ENCODE measurements around the gene CAMK4. TPM values are rescaled to one million over a fixed set of nuclear protein-coding genes. Genes with fewer than 3 reads are reported as not detected.
"Not testable (repeated sequence)": the region's sequence is repeated elsewhere in the genome, so short reads cannot be mapped to it uniquely, and the experiment has no call there.

Gene CAMK4
- total RNA-seq, 1 donor from 2014 or later, result 4.7 TPM

DNA sequence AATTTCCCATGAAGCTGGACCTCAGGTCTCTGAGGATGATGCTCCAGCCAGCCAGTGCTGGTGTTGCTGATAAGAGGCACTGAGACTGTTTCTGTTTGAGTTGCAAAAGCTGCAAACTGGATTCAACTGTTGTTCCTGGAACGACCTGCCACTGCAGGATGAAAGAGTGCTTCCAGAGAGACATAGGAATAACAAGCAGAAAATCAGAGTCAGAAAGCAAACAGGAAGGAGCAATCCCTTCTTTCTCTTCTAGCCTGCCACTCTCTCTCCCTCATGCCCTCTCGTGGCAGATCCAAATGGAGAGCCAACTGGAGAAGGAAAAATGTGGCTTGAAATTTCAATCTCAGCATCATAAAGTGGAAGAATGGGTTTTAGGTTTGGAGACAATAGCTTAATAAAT, 177.7 kb downstream of the CAMK4 start:
- Histone ChIP-seq H3K36me3 (ENCODE audit: control insufficient read depth in 3 of 3, insufficient read depth in 3 of 3, low read length in 3 of 3) (no peaks in the 10 kb centered on the region), H3K27ac (ENCODE audit: low read depth, low read length) (no peak overlapping the region), H3K4me3 (ENCODE audit: low read length in 3 of 3) (no peak overlapping the region), H3K9ac (ENCODE audit: low read depth in 1 of 3, low read length in 3 of 3) (no peak overlapping the region), H3K9me3 (ENCODE audit: control insufficient read depth in 3 of 3, low read length in 3 of 3) (peaks cover 0 to 4% (median 0%) of the 10 kb centered on the region in 3 donors), H3K4me1 (ENCODE audit: control insufficient read depth in 3 of 3, insufficient read depth in 3 of 3, low read length in 3 of 3) (no peaks in the 10 kb centered on the region), H3K27me3 (ENCODE audit: control insufficient read depth in 3 of 3, insufficient read depth in 3 of 3, low read length in 3 of 3) (no peaks in the 10 kb centered on the region)

DNA sequence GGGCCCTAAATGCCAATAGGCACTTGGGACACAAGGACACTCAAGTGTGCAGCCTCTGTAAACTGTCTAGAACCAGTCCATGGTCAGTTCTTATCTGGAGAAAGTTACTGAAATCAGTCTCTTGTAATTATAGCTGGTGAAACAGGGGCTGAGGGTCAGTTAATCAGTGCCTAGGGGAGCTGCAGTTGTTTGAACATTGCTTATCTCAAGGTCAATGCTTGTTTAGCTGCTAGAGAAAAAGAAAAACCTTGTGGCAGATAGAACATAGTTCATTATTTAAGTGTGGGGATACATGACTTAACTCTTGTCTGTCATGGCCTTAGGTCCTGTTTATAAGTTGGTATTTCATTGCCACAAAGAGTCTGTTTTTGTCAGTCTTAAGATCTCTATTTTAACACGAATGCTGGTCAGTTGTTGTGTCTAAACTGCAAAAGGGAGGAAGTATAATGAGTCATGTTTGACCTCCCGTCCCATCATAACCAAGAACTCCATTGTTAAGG, 180.1 kb downstream of the CAMK4 start:
- Histone ChIP-seq H3K9ac (ENCODE audit: low read depth in 1 of 3, low read length in 3 of 3) (no peak overlapping the region), H3K36me3 (ENCODE audit: control insufficient read depth in 3 of 3, insufficient read depth in 3 of 3, low read length in 3 of 3) (no peaks in the 10 kb centered on the region), H3K4me1 (ENCODE audit: control insufficient read depth in 3 of 3, insufficient read depth in 3 of 3, low read length in 3 of 3) (no peaks in the 10 kb centered on the region), H3K27me3 (ENCODE audit: control insufficient read depth in 3 of 3, insufficient read depth in 3 of 3, low read length in 3 of 3) (no peaks in the 10 kb centered on the region), H3K4me3 (ENCODE audit: low read length in 3 of 3) (no peak overlapping the region), H3K9me3 (ENCODE audit: control insufficient read depth in 3 of 3, low read length in 3 of 3) (peaks cover 0 to 4% (median 0%) of the 10 kb centered on the region in 3 donors), H3K27ac (ENCODE audit: low read depth, low read length) (no peak overlapping the region)

DNA sequence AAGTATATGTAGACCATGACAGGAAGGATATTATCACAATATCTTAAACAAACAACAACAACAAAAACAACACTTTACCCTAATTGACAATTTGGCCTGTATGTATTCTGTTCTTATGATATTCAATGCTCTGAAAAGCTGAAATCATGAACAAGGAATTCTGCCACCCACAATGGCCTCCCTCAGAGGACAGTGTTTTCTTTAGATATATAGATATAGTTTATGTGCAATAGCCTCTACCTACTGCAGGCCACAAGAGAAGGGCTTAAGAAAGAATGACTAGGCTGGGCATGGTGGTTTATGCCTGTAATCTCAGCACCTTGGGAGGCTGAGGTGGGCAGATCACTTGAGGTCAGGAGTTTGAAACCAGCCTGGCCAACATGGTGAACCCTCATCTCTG, 183.4 kb downstream of the CAMK4 start:
- H3K36me3 ChIP-seq (ENCODE audit: control insufficient read depth in 3 of 3, insufficient read depth in 3 of 3, low read length in 3 of 3), result no peaks in the 10 kb centered on the region
- no peaks in the 10 kb centered on the region for H3K27me3 ChIP-seq (ENCODE audit: control insufficient read depth in 3 of 3, insufficient read depth in 3 of 3, low read length in 3 of 3)
- peaks cover 0 to under 1% (median 0%) of the 10 kb centered on the region in 3 donors for H3K9me3 ChIP-seq (ENCODE audit: control insufficient read depth in 3 of 3, low read length in 3 of 3)
- H3K9ac ChIP-seq (ENCODE audit: low read depth in 1 of 3, low read length in 3 of 3), result no peak overlapping the region
- no peaks in the 10 kb centered on the region for H3K4me1 ChIP-seq (ENCODE audit: control insufficient read depth in 3 of 3, insufficient read depth in 3 of 3, low read length in 3 of 3)
- H3K27ac ChIP-seq (ENCODE audit: low read depth, low read length), result no peak overlapping the region
- H3K4me3 ChIP-seq (ENCODE audit: low read length in 3 of 3), result no peak overlapping the region

DNA sequence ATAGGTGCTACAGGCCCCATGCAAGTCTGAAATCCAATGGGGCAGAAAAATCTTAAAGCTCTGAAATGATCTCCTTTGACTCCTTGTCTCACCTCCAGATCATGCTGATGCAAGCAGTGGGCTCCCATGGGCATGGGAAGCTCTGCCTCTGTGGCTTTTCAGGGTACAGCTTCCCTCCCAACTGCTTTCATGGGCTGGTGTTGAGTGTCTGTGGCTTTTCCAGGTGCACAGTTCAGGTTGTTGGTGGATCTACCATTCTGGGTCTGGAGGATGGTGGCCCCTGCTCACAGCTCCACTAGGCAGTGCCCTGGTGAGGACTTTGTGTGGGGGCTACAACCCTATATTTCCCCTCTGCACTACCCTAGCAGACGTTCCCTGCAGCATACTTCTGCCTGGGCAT, 184.6 kb downstream of the CAMK4 start:
- Histone ChIP-seq H3K4me3 (ENCODE audit: low read length in 3 of 3) (no peak overlapping the region), H3K36me3 (ENCODE audit: control insufficient read depth in 3 of 3, insufficient read depth in 3 of 3, low read length in 3 of 3) (no peaks in the 10 kb centered on the region), H3K9ac (ENCODE audit: low read depth in 1 of 3, low read length in 3 of 3) (no peak overlapping the region), H3K27ac (ENCODE audit: low read depth, low read length) (no peak overlapping the region), H3K27me3 (ENCODE audit: control insufficient read depth in 3 of 3, insufficient read depth in 3 of 3, low read length in 3 of 3) (no peaks in the 10 kb centered on the region), H3K4me1 (ENCODE audit: control insufficient read depth in 3 of 3, insufficient read depth in 3 of 3, low read length in 3 of 3) (no peaks in the 10 kb centered on the region), H3K9me3 (ENCODE audit: control insufficient read depth in 3 of 3, low read length in 3 of 3) (no peaks in the 10 kb centered on the region)

DNA sequence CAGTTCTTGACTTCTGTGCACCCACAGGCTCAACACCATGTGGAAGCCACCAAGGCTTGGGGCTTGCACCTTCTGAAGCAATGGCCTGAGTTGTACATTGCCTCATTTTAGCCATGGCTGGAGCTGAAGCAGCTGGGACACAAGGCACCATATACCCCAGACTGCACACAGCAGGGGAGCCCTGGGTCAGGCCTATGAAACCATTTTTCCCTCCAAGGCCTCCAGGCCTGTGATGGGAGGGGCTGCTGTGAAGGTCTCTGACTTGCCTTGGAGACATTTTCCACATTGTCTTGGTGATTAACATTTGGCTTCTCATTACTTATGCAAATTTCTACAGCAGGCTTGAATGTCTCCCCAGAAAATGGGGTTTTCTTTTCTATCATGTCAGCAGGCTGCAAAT, 185.1 kb downstream of the CAMK4 start:
- H3K27me3 ChIP-seq (ENCODE audit: control insufficient read depth in 3 of 3, insufficient read depth in 3 of 3, low read length in 3 of 3); H3K9me3 ChIP-seq (ENCODE audit: control insufficient read depth in 3 of 3, low read length in 3 of 3); H3K9ac ChIP-seq (ENCODE audit: low read depth in 1 of 3, low read length in 3 of 3); H3K4me1 ChIP-seq (ENCODE audit: control insufficient read depth in 3 of 3, insufficient read depth in 3 of 3, low read length in 3 of 3); H3K27ac ChIP-seq (ENCODE audit: low read depth, low read length); H3K36me3 ChIP-seq (ENCODE audit: control insufficient read depth in 3 of 3, insufficient read depth in 3 of 3, low read length in 3 of 3); H3K4me3 ChIP-seq (ENCODE audit: low read length in 3 of 3): not testable (repeated sequence)

- not testable (repeated sequence) for H3K27ac ChIP-seq (ENCODE audit: low read depth, low read length); H3K9me3 ChIP-seq (ENCODE audit: control insufficient read depth in 3 of 3, low read length in 3 of 3); H3K27me3 ChIP-seq (ENCODE audit: control insufficient read depth in 3 of 3, insufficient read depth in 3 of 3, low read length in 3 of 3); H3K4me1 ChIP-seq (ENCODE audit: control insufficient read depth in 3 of 3, insufficient read depth in 3 of 3, low read length in 3 of 3); H3K36me3 ChIP-seq (ENCODE audit: control insufficient read depth in 3 of 3, insufficient read depth in 3 of 3, low read length in 3 of 3); H3K4me3 ChIP-seq (ENCODE audit: low read length in 3 of 3); H3K9ac ChIP-seq (ENCODE audit: low read depth in 1 of 3, low read length in 3 of 3)
Measured at GRCh38 chr5:111410067-111410466, 185.9 kb downstream of the CAMK4 start.

- Histone ChIP-seq H3K36me3 (ENCODE audit: control insufficient read depth in 3 of 3, insufficient read depth in 3 of 3, low read length in 3 of 3) (no peaks in the 10 kb centered on the region), H3K4me1 (ENCODE audit: control insufficient read depth in 3 of 3, insufficient read depth in 3 of 3, low read length in 3 of 3) (no peaks in the 10 kb centered on the region), H3K9ac (ENCODE audit: low read depth in 1 of 3, low read length in 3 of 3) (no peak overlapping the region), H3K4me3 (ENCODE audit: low read length in 3 of 3) (no peak overlapping the region), H3K27ac (ENCODE audit: low read depth, low read length) (no peak overlapping the region), H3K9me3 (ENCODE audit: control insufficient read depth in 3 of 3, low read length in 3 of 3) (no peaks in the 10 kb centered on the region), H3K27me3 (ENCODE audit: control insufficient read depth in 3 of 3, insufficient read depth in 3 of 3, low read length in 3 of 3) (no peaks in the 10 kb centered on the region)
Measured at GRCh38 chr5:111411301-111411700, 187.1 kb downstream of the CAMK4 start.

- Histone ChIP-seq H3K27ac (ENCODE audit: low read depth, low read length) (no peak overlapping the region), H3K4me3 (ENCODE audit: low read length in 3 of 3) (no peak overlapping the region), H3K36me3 (ENCODE audit: control insufficient read depth in 3 of 3, insufficient read depth in 3 of 3, low read length in 3 of 3) (no peaks in the 10 kb centered on the region), H3K27me3 (ENCODE audit: control insufficient read depth in 3 of 3, insufficient read depth in 3 of 3, low read length in 3 of 3) (no peaks in the 10 kb centered on the region), H3K4me1 (ENCODE audit: control insufficient read depth in 3 of 3, insufficient read depth in 3 of 3, low read length in 3 of 3) (no peaks in the 10 kb centered on the region), H3K9me3 (ENCODE audit: control insufficient read depth in 3 of 3, low read length in 3 of 3) (no peaks in the 10 kb centered on the region), H3K9ac (ENCODE audit: low read depth in 1 of 3, low read length in 3 of 3) (no peak overlapping the region)
Measured at GRCh38 chr5:111412593-111412992, 188.4 kb downstream of the CAMK4 start.

- Histone ChIP-seq H3K9me3 (ENCODE audit: control insufficient read depth in 3 of 3, low read length in 3 of 3) (no peaks in the 10 kb centered on the region), H3K27ac (ENCODE audit: low read depth, low read length) (no peak overlapping the region), H3K4me3 (ENCODE audit: low read length in 3 of 3) (no peak overlapping the region), H3K4me1 (ENCODE audit: control insufficient read depth in 3 of 3, insufficient read depth in 3 of 3, low read length in 3 of 3) (no peaks in the 10 kb centered on the region), H3K9ac (ENCODE audit: low read depth in 1 of 3, low read length in 3 of 3) (no peak overlapping the region), H3K36me3 (ENCODE audit: control insufficient read depth in 3 of 3, insufficient read depth in 3 of 3, low read length in 3 of 3) (no peaks in the 10 kb centered on the region), H3K27me3 (ENCODE audit: control insufficient read depth in 3 of 3, insufficient read depth in 3 of 3, low read length in 3 of 3) (no peaks in the 10 kb centered on the region)
Measured at GRCh38 chr5:111415053-111415452, 190.9 kb downstream of the CAMK4 start.

DNA sequence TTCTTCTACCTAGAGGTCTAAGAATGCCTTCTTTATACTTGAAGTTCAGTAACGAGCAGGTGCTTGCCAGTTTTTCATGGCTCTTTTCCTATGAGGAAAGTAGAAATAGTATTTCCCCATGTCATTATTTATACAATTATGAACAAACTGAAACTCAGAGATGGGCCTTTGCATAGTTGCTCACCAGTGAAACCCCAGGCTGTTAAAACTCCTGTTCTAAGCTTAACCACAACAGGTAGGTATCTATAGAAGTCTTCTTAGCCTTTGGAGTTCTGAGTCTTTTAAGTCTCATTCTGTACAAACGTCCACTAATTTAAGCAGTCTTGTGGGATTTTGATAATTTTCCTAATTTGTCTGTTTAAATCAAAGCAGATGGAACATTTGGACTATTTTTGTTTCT, 198.1 kb downstream of the CAMK4 start:
- H3K36me3 ChIP-seq (ENCODE audit: control insufficient read depth in 3 of 3, insufficient read depth in 3 of 3, low read length in 3 of 3), result no peaks in the 10 kb centered on the region
- H3K9me3 ChIP-seq (ENCODE audit: control insufficient read depth in 3 of 3, low read length in 3 of 3), result no peaks in the 10 kb centered on the region
- no peak overlapping the region for H3K9ac ChIP-seq (ENCODE audit: low read depth in 1 of 3, low read length in 3 of 3)
- H3K4me3 ChIP-seq (ENCODE audit: low read length in 3 of 3), result no peak overlapping the region
- no peaks in the 10 kb centered on the region for H3K4me1 ChIP-seq (ENCODE audit: control insufficient read depth in 3 of 3, insufficient read depth in 3 of 3, low read length in 3 of 3)
- H3K27me3 ChIP-seq (ENCODE audit: control insufficient read depth in 3 of 3, insufficient read depth in 3 of 3, low read length in 3 of 3), result no peaks in the 10 kb centered on the region
- H3K27ac ChIP-seq (ENCODE audit: low read depth, low read length), result no peak overlapping the region

Measured in skeletal muscle tissue (tissue), 4 donors.